ENCODE measurements around the gene ASTL.
A peak's percentile ranks its signal among the peaks of the same experiment; 100 is the strongest.

ASTL gene

DNA sequence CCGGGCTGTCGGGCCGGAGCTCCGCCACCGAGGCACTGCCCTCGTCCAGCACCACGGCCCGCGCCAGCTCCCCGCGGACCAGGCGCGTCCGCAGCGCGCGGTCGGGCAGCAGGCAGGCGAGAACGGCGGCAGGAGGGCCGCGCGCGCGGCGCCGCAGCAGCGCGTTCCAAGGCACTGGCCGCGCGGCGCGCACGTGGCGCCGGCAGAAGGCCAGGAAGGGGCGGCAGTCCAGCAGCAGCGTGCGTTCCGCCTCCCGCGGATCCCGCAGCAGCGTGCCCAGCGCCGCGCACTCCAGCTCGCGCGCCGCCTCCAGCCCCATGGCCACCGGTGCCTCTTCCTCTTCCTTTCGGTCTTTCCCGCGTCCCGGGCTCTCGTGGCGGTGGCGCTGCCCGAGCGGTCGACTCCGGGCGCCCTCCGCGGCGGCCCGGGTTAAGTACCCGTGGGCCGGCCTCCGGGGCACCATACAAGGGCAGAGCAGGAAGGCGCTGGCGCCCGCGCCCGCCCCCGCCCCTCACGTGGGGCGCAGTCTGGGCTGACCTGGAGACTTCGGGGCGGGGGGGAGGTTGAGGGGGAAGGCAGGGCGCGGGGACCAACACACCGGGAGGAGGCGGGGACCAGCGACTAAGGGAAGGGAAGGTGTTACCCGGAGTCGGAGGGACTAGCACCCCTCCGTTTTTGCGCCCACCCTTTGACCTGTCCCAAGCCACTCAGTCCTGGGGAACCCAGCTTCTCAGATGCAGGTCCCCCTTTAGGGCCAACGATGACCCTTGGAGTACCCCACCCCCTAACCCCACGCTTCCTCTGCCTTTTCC, 6.9 kb upstream of the ASTL start, which contains the start of gene DUSP2 (continued):
- TF ChIP-seq, protein P1, sequence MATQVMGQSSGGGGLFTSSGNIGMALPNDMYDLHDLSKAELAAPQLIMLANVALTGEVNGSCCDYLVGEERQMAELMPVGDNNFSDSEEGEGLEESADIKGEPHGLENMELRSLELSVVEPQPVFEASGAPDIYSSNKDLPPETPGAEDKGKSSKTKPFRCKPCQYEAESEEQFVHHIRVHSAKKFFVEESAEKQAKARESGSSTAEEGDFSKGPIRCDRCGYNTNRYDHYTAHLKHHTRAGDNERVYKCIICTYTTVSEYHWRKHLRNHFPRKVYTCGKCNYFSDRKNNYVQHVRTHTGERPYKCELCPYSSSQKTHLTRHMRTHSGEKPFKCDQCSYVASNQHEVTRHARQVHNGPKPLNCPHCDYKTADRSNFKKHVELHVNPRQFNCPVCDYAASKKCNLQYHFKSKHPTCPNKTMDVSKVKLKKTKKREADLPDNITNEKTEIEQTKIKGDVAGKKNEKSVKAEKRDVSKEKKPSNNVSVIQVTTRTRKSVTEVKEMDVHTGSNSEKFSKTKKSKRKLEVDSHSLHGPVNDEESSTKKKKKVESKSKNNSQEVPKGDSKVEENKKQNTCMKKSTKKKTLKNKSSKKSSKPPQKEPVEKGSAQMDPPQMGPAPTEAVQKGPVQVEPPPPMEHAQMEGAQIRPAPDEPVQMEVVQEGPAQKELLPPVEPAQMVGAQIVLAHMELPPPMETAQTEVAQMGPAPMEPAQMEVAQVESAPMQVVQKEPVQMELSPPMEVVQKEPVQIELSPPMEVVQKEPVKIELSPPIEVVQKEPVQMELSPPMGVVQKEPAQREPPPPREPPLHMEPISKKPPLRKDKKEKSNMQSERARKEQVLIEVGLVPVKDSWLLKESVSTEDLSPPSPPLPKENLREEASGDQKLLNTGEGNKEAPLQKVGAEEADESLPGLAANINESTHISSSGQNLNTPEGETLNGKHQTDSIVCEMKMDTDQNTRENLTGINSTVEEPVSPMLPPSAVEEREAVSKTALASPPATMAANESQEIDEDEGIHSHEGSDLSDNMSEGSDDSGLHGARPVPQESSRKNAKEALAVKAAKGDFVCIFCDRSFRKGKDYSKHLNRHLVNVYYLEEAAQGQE (tag by site-specific recombination; IDR thresholded peaks at IDR 0.05) = no peak
- TF ChIP-seq ZNF114 (tag by site-specific recombination; IDR thresholded peaks at IDR 0.05) (no peak), SP7 (tag by site-specific recombination; IDR thresholded peaks at IDR 0.05) (no peak), BCL11B (tag by site-specific recombination; IDR thresholded peaks at IDR 0.05; ENCODE audit: low read depth) (no peak), ZFHX2 (tag by site-specific recombination; conservative IDR thresholded peaks at IDR 0.05) (no peak), ZFP37 (tag by site-specific recombination; IDR thresholded peaks at IDR 0.05) (no peak), ZNF354C (tag by site-specific recombination; IDR thresholded peaks at IDR 0.05; ENCODE audit: borderline replicate concordance, low read depth) (no peak)

DNA sequence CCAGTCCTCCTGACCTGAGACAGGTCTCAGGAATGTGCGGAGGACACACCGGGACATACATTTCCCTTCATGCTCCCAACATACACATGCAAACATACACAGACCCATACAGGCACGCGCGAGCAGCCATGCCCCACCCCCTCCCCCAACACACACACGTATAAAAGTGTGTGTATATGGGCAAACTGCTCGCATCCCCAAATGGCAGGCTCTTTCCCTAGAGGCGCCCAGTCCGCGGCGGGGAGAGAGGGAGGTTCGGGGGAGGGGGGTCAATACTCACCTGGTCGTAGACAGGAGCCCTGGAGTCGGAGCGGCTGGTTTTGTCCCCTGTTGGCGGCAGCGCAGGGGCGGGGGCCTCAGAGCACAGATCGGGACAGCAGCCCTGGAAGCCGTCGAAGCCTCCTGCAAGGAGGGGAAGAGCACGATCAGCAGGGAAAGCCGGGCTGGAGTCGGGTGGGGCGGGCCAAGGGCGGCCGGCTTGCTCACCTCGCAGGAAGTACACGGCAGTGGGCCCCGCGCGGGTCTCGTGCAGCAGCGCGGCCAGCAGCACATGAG, 6.3 kb upstream of the ASTL start:
- ChIA-PET POLR2A (no interaction called here), CTCF (interaction anchor here (0.6 to 10.0 kb wide), 2 partner anchors 31 to 122 kb away, joined by 3 to 142 read pairs; no protein-coding TSS in a partner anchor)
- no peak for TF ChIP-seq ZNF624 (tag by site-specific recombination; IDR thresholded peaks at IDR 0.05)
- TF ChIP-seq, protein P2, sequence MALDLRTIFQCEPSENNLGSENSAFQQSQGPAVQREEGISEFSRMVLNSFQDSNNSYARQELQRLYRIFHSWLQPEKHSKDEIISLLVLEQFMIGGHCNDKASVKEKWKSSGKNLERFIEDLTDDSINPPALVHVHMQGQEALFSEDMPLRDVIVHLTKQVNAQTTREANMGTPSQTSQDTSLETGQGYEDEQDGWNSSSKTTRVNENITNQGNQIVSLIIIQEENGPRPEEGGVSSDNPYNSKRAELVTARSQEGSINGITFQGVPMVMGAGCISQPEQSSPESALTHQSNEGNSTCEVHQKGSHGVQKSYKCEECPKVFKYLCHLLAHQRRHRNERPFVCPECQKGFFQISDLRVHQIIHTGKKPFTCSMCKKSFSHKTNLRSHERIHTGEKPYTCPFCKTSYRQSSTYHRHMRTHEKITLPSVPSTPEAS (tag by site-specific recombination; IDR thresholded peaks at IDR 0.05) = peak; percentile 47; the same call in 1 of the 2 replicates
- H3K36me3 ChIP-seq (ENCODE audit: control insufficient read depth in 2 of 2, insufficient read depth in 1 of 2, low read length in 2 of 2) = no peaks in the 10 kb centered on the region
- H3K27ac ChIP-seq (ENCODE audit: extremely low read depth, low read depth, low read length) = no peak overlapping the region; the same call in 1 of the 2 replicates
- H3K9me3 ChIP-seq (ENCODE audit: control insufficient read depth, insufficient read depth, low read depth, low read length) = no peaks in the 10 kb centered on the region
- H3K4me1 ChIP-seq (ENCODE audit: control insufficient read depth, insufficient read depth, low read length) = peaks cover 9% of the 10 kb centered on the region; the same call in 1 of the 2 replicates
- peak overlapping the region; percentile 21 for H3K4me3 ChIP-seq (ENCODE audit: low read depth, low read length)

DNA sequence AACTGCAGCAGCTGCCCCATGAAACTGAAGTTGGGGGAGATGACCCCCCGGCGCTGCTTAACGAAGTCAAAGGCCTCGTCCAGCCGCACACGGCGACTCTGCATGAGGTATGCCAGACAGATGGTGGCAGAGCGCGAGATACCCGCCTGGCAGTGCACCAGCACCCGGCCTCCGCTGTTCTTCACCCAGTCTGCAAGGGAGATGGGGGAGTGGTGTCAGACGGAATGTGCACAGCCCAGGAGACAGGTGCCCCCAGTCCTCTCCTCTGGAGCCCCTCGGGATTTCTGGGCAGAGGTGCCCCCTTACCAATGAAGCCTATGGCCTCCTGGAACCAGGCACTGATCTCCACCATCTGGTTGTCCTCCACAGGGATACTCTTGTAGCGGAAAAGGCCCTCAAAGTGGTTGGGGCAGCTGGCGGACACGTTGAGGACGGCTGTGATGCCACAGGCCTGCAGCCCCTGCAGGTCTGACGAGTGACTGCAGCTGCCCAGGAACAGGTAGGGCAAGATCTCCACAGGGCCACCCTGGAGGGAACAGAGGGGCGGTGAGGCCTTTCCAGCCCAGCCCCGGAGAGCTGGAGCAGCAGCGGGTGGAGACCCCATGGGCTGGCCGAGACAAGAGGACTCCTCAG, 5.7 kb upstream of the ASTL start:
- TF ChIP-seq ZNF776 (tag by site-specific recombination; IDR thresholded peaks at IDR 0.05; ENCODE audit: borderline replicate concordance) (no peak), ZNF621 (tag by site-specific recombination; IDR thresholded peaks at IDR 0.05) (no peak), HOXA7 (CRISPR knock-in tag; IDR thresholded peaks at IDR 0.05; ENCODE audit: borderline replicate concordance) (no peak)
- TF ChIP-seq, protein P3, sequence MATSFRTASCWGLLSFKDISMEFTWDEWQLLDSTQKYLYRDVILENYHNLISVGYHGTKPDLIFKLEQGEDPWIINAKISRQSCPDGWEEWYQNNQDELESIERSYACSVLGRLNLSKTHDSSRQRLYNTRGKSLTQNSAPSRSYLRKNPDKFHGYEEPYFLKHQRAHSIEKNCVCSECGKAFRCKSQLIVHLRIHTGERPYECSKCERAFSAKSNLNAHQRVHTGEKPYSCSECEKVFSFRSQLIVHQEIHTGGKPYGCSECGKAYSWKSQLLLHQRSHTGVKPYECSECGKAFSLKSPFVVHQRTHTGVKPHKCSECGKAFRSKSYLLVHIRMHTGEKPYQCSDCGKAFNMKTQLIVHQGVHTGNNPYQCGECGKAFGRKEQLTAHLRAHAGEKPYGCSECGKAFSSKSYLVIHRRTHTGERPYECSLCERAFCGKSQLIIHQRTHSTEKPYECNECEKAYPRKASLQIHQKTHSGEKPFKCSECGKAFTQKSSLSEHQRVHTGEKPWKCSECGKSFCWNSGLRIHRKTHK (tag by site-specific recombination; IDR thresholded peaks at IDR 0.05) = no peak
- no peak overlapping the region for H3K4me3 ChIP-seq (ENCODE audit: low read depth, low read length)
- no peaks in the 10 kb centered on the region for H3K36me3 ChIP-seq (ENCODE audit: control insufficient read depth in 2 of 2, insufficient read depth in 1 of 2, low read length in 2 of 2)
- ChIA-PET CTCF (interaction anchor here (0.6 to 10.0 kb wide), 3 partner anchors 27 to 121 kb away, joined by 3 to 142 read pairs (median 5); partner anchors contain the start of gene ADRA2B), POLR2A (no interaction called here)
- H3K4me1 ChIP-seq (ENCODE audit: control insufficient read depth, insufficient read depth, low read length) = peaks cover 9% of the 10 kb centered on the region; the same call in 1 of the 2 replicates
- H3K9me3 ChIP-seq (ENCODE audit: control insufficient read depth, insufficient read depth, low read depth, low read length) = no peaks in the 10 kb centered on the region
- H3K27ac ChIP-seq (ENCODE audit: extremely low read depth, low read depth, low read length) = no peak overlapping the region

Measured in HEK293 (cell line).